Activated T-helper 9 cell treated with anti-CD3 and anti-CD28 coated beads, Interleukin-2, amount 50 U/mL, for 16 hours (primary cell): ENCODE measurements around the gene ORM1.
"Not testable (repeated sequence)": the region's sequence is repeated elsewhere in the genome, so short reads cannot be mapped to it uniquely, and the experiment has no call there.

Source experiments
- DNase-seq: peaks from one replicate; pipeline ENCODE4 v3.0.0-alpha.2; 2020; ENCODE audit warnings: low read depth

Gene ORM1

DNA sequence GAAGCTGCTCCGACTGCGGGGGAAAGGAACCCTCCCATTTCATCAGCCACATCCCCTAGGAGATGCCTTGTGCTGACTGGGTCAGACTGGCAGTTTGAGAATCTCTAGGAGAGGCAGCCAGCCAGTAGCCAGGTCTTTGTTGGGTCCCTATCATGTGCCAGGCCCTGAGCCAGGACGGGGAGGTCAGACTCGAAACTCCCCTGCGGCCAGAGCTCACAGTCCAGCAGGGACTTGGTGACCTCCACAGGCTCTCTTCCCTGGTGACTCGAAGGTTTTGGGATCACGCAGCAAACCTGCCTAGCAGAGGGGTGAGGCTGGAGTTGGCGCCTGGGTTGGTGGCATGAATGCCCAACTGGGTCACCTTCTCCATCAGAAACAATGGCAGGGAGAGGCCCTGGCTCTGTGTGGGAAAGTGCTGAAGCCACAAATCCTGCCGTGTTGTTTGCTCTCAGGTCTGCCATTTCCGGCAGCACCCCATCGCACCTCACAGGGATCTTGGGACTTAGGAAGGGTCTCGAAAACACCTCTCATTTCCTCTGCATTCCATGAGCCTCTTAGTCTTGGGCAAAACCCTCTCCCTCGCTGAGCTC lies 14.4 kb upstream of the ORM1 start:
- no peak for DNase-seq

DNA sequence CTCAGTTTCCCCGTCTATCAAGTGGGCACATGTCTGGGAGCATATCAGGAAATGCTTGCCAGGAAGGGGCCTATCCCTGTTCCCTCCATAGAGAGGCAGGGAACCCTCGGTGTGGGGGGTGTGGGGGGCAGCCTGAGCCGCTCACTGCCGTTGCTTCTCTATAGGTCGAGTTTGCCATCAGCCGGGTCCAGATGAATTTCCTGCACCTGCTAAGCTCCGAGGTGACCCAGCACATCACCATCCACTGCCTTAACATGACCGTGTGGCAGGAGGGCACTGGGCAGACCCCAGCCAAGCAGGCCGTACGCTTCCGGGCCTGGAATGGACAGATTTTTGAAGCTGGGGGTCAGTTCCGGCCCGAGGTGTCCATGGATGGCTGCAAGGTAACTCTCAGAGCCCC lies 13.8 kb upstream of the ORM1 start:
- DNase-seq, result no peak

DNA sequence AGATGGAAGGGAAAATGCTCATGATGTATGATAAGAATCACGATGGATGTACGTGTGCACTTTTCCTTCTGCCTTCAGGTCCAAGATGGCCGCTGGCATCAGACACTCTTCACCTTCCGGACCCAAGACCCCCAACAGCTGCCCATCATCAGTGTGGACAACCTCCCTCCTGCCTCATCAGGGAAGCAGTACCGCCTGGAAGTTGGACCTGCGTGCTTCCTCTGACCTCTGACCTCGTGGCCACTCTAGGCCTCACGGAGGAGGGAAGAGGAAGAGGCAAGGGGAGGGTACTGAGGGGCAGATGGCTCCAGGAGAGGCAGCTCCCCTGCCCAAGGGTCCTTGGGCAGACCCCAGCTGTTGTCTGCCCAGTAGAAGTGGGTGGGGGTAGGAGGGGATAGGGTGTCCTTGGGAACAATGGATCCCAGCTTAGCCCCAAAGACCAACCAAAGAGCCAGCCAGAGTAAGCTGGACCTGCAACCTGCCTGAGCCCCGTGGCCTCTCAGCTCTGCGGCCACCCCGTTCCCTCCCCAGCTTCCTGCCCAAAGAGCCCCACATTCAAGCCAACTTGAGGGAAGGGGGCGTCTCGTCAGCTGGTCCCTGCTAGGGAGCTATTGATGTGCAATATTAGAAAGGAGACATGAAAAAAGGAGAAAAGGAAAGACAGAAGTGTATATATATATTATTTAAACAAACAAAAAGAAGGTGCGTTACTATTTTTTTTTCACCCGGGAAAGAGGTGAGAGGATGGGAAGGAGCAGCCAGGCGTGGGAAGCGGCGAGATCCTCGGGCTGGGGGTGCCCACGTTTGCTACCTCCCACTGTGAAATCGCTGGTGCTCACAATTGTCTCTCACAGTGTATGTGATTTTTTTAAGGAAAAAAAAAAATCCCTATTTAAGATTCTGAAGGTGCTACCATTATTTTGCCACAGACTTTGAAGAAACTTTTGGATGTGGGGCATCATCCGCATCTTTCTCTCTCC lies 12.1 kb upstream of the ORM1 start:
- no peak for DNase-seq

DNA sequence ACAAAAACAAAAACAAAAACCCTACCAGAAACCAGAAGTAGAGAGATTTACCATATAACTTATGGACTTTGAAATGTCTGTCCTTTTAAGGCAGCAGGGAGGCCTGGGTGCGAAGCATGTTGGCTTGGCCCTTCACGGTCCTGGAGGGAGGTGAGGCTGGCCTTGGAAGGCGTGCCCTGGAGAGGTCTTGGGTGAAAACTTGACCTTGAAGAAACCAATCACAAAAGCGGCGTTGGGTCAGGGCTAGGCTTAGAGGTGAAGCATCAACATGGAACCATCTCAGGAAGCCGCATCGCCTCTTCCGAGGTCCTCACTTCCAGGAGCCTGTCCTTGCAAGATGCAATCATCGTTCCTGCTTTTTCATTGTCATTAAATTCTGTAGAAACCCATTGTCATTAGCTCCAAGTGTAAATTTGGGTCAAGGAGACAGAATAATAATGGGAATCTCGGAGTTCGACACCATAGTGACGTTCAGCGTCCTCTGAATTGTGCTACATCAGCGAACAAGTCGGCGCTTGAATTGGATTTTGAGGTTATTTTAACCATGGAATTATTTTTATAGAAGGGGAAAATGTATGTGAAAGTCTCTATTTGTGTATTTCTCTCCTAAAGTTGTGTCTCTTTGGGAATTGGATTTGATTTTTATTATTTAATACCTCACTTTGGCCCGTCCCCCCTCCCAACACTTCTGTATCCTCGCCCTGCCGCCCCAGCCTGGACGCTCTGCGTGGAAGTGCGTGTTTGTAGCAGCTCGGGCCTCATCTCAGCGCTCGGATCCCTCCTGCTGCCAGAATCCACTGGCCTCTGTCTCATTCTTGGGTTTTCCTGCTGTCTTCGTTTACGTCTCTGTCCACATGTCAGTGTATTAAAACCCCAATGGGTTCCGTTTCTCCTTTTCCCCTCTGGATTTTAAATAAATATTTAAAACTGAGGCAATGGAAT lies 11.1 kb upstream of the ORM1 start:
- no peak for DNase-seq

DNA sequence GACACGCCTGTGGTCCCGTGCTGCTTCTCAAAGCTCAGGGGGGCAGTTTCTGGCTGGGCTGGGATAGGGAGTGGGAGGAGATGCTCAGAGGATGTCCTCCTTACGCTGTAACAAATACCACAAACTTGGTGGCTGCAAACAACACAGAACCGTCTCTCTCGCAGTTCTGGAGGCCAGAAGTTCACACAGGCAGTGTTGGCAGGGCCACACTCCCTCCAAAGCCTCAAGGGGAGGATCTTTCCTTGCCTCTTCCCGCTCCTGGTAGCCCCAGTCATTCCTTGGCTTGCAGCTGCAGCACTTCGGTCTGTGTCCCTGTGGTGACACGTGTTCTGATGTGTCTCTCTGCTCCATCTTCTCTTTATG lies 10.4 kb upstream of the ORM1 start:
- DNase-seq, result no peak

DNA sequence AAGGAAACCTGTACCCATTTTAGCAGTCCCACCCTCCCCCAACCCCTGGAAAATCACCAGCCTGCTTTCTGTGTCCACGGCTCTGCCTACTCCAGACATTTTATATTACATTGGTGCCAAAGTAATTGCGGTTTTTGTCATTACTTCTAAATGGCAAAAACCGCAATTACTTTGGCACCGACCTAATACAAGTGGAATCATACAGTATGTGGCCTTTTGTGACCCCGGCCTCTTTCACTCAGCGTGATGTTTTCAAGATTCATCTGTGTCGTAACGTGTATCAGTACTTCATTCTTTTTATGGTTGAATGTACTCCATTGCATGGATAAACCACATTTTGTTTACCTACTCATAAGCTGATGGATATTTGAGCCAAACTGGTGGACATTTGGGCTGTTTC lies 9.7 kb upstream of the ORM1 start:
- DNase-seq, result no peak

DNA sequence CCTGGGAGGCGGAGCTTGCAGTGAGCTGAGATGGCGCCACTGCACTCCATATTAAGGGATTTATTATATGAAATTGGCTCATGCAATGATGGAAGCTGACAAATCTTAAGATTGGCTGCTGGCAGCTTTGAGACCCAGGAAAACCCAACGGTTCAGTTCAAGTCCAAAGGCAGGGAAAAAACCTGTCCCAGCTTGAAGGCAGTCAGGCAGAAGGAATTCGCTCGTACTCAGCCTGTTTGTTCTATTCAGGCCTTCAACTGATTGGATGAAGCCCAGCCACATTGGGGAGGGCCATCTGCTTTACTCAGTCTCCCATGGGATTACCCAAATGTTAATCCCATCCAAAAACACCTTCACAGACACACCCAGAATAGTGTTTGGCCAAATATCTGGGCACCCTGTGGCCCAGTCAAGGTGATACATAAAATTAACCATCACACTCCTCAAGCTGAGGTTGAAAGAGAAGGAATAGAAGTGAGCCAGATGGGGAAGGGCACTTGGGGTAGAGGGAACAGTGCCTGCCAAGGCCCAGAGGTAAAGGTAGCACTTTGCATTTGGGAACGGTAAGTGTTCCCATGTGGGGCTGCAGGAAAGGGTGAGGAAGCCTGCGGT lies 8.5 kb upstream of the ORM1 start:
- DNase-seq, result no peak

DNA sequence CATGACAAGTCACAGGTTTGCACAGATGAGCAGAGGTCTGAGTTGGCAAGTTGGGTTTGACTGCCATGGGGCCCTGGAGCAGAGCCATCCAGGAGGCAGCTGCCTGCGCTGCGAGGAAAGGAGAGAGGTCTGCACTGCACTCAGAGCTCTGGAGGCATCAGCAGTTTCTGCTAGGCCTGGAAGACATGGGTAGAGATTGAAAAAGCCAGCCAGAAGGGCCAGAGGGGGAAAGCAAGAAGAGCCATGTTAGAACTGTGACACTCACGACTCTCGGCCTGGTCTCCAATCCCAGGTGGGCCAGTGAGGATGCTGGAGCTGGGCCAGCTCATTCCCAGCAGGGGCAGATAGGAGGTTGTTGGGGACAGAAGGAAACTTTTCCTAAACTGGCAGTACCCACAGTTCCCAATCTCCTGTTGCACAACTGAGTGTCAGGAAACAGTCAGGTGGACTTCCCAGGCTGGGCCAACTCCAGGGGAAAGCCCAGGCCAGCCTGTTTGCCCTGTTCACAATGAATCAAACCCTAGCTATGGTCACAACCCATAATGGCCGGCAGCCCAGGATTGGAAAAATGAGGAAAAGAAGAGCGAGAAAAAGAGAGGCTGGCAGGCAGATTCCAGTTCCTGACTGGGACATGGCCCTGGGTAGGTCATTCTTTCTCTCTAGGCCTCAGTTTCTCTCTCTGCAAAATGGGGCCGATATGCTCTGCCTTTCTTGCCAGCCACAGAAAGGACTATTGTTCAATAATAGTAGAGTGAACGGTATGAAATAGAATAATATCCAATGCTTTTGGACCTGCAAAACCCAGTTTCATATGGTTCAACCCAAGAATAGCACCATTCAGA lies 7.8 kb upstream of the ORM1 start:
- no peak for DNase-seq

DNA sequence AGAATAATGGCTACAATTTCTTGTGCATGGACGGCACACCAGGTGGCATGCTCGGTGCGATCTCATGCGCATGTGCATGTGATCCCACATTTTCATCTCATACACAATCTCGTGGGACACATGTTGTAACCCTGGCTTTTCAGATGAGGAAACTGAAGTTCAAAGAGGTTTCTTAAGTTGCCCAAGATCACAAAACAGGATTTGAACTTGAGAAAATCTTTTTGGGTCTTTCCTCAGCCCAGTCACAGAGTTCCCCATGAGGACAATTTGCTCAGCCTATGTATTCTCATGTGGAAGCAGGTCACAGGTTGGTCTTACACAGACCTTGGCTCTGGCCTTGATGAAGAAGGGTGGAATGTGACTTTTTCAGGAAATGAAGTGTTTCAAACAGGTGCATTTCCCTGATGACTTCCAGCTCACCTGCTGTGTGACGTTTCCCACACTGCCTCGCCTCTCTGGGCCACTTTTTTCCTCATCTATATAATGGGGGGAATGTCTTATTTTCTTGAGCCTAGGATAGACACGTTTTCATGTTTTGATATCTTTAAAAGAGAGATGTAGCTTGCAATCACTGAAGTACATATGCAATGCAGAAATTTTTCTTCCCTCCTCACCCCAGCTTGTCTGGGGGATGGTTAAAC lies 7.1 kb upstream of the ORM1 start:
- no peak for DNase-seq

DNA sequence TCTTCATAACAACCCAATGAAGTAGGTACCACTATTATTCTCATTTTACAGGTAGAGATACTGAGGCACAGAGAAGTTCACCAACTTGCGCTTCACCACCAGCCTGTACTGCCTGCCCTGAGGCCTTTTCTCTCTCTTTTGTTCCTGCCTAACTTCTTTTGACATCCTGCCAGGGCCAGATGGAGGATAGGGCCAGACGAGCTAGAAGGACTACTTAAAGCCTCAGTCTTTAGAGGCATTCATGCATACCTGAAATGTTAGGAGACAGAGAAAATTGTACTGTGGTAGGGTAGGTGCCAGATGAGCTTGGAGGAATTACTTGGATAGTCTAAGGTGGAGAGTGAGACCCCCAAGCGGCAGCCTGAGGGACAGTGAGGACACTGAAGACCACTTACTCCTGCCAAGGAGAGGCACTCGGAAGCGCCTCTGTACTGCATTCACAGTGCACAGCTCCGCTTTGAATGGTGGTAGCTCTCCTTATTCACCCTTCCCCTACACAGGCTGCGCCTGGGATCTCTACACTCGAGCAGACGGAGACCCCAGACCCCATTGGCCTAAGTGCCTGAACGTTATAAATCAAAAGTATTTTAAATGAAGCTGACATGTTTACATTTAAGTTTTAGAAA lies 6.2 kb upstream of the ORM1 start:
- no peak for DNase-seq

DNA sequence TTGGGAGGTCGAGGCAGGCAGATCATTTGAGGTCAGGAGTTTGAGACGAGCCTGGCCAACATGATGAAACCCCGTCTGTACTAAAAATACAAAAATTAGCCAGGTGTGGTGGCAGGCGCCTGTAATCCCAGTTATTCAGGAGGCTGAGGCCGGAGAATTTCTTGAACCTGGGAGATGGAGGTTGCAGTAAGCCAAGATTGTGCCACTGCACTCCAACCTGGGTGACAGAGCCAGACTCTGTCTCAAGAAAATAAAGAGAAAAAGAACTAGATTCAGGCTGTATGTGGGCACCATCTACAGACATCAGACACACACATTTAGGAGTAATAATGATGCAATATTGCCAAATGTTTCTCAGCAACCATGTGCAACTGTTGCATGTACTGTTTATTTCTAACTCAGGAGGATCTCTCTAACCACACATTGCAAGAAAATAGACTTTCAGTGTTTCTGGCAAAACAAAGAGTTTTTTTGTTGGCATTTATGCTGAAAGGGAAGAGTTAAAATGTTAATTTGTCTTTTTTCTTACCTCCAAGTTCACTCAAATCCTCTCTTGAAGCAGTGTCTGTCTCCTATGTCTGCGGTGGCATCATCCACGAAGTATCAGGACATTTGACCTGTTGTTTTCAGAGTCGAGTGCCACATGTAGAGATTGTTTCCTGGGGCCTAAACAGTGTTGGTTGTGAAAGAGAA lies 5.1 kb upstream of the ORM1 start:
- DNase-seq, result no peak

DNA sequence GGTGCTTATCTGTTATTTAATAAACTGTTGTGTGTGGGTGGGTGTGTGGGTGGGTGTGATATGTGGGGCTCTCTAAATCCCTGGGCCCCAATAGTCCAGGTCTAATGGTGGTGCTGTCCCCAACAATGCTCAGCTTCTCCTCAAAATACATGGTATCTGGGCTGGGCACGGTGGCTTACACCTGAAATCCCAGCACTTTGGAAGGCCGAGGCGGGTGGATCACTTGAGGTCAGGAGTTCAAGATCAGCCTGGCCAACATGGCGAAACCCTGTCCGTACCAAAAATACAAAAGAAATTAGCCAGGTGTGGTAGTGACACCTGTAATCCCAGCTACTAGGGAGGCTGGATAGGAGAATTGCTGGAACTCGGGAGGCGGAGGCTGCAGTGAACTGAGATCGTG lies 4.5 kb upstream of the ORM1 start:
- no peak for DNase-seq

DNA sequence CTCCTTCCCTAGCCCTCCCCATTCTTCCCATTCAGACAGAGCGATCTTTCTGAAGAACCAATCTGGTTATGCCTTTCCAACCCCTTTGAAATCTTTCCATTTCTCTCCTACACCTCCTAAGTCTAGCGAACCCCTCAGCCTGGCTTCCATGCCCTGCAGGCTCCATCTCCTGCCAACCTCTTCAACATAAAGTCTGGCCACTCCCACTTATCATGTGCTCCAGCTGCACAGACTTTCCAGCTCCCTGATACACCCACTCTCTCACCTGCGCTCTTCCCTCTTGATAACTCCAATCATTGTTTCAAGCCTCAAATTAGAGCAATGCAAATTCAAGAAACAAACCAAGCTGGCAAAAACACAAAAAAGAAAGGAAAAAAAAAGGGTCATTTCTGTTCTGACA lies 3.8 kb upstream of the ORM1 start:
- DNase-seq, result no peak

DNA sequence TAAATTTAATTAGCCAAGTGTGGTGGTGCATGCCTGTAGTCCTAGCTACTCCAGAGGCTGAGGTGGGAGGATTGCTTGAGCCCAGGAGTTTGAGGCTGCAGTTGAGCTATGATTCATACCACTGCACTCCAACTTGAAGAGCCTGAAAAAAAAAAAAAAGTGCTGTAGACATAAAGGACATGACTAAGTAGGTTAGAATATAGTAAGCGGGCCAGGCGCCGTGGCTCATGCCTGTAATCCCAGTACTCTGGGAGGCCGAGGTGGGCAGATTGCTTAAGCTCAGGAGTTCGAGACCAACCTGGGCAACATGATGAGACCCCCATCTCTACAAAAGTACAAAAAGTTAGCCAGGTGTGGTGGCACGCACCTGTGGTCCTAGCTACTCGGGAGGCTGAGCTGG lies 2.2 kb upstream of the ORM1 start:
- not testable (repeated sequence) for DNase-seq

DNA sequence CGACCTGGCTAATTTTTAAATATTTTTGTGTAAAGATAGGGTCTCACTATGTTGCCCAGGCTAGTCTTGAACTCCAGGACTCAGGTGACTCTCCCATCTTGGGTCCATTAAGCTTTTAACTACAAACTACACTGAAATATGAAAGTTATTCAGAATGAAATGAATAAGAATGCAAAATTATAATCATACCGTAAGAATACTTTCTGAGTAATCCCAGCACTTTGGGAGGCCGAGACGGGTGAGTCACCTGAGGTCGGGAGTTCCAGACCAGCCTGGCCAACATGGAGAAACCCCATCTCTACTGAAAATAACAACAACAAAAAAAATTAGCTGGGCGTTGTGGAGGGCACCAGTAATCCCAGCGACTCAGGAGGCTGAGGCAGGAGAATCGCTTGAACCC lies 1.1 kb upstream of the ORM1 start:
- DNase-seq, result no peak

DNA sequence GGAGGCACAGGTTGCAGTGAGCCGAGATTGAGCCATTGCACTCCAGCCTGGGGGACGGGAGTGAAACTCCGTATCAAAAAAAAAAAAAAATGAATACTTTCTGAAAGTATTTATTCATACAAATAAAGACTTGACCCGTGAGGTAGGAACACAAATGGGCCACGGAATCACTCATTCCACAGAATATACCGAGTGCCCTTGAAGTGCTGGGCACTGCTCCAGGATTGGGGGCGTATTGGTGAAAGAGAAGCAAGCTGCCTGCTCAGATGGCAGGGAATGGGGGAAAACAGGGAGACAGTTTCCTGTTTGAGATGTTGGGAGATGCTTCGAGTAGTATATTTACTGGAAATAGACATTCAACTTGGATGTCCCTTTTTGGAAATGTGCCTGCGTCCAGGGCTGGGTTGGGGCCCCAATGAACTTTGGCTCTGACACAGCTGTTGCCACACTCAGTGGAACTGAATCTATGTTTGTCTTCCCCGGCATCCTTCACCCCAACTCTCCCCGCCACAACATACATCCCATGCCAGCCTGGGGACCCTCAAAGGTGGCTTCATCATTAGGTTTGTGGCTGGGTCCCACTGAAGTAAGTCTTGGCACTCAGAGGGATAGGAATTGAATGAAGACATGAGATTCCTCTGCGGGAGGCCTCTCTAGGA lies 609 bp upstream of the ORM1 start:
- not testable (repeated sequence) for DNase-seq

DNA sequence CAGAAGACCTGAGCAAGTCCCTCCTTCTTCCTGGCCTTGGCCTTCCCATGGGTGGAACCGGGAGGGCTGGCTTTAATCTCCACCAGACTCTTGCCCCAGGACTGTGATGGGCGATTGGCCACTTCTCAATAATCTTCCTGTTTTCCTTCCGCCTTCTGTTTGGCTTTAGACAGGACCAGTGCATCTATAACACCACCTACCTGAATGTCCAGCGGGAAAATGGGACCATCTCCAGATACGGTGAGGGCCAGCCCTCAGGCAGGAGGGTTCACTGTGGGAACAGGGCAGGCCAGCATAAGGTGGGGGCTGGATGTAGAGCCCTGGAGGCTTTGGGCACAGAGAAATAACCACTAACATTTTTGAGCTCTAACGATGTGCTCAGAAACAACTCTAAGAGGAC lies 951 bp downstream of the ORM1 start:
- not testable (repeated sequence) for DNase-seq

DNA sequence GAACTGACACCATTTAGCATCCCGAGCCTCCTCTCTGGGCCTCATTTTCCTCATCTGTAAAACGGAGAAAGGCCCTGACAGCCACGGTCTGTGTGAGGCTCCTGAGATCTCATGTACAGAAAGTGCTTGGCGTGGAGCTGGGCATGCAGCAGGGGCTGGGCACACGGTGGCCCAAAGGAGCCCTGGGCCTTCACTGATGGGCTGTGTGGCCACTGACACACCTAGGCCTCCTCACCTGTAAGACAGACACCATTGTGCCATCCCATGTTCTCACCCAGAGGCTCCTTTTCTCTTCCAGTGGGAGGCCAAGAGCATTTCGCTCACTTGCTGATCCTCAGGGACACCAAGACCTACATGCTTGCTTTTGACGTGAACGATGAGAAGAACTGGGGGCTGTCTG lies 1.6 kb downstream of the ORM1 start:
- DNase-seq, result no peak

DNA sequence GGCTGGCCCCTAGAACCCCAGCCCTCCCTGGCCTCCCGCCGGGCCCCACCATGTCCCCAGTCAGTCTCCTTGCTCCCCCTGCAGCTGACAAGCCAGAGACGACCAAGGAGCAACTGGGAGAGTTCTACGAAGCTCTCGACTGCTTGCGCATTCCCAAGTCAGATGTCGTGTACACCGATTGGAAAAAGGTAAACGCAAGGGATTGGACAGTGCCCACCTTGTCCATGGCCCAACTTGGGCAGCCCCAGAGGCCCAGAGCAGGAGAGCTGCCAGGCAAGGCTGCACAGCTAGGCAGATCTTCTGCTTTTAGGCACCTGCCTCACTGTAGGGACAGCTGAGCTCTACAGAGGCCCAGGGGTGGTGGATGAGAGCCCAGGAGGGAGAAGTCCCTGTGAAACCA lies 2.1 kb downstream of the ORM1 start:
- not testable (repeated sequence) for DNase-seq
